IMR-90 (cell line): ENCODE data around the gene ACVRL1. TPM values are rescaled to one million over a fixed set of nuclear protein-coding genes. Genes with fewer than 3 reads are reported as not detected.

Experiments
- ATAC-seq: fragments of 200-7000 bp; cut with Tn5 transposase; 2 replicates; pipeline ENCODE4 v1.9.1; 2020; ENCODE audit warnings: low read depth, mild to moderate bottlenecking, moderate library complexity
- BruUV-seq: library from RNA; stranded (reverse); fragments of 400-500 nt; replicated peaks from 2 replicates; lab custom pipeline; 2021; lab: Mats Ljungman, UMichigan
- CTCF ChIA-PET: fragments of 300-600 bp; formaldehyde crosslinking; extraction: SDS; loops from one replicate; lab custom pipeline; 2021; ENCODE audit warnings: antibody characterized with exemption; lab: Yijun Ruan, JAX
- POLR2A ChIA-PET: fragments of 300-600 bp; sonication (Branson Sonifier 250); formaldehyde crosslinking; loops from one replicate; lab custom pipeline; 2022; ENCODE audit warnings: antibody characterized with exemption; ENCODE audit not compliant: unreplicated experiment; lab: Charles Lee
- DNase-seq: peaks from one replicate; pipeline ENCODE4 v3.0.0; 2013
- H2AFZ ChIP-seq: replicated peaks from 2 replicates; pipeline ENCODE3; 2013; ENCODE audit warnings: low read length, mild to moderate bottlenecking; ENCODE audit not compliant: poor library complexity
- H2AK5ac ChIP-seq: 2 replicates; pipeline ENCODE4 v1.6.1; 2013; ENCODE audit warnings: low read depth, low read length, inconsistent platforms
- H2AK9ac ChIP-seq: replicated peaks from 2 replicates; pipeline ENCODE3; 2013; ENCODE audit warnings: mild to moderate bottlenecking, low read depth, low read length, moderate library complexity; ENCODE audit not compliant: poor library complexity
- H2BK120ac ChIP-seq: 2 replicates; pipeline ENCODE4 v1.6.1; 2013; ENCODE audit warnings: low read depth, low read length, inconsistent platforms
- H2BK15ac ChIP-seq: 3 replicates; pipeline ENCODE4 v1.6.1; 2013; ENCODE audit warnings: low read depth, low read length, inconsistent platforms
- H2BK20ac ChIP-seq: 2 replicates; pipeline ENCODE4 v1.6.1; 2013; ENCODE audit warnings: low read depth, mild to moderate bottlenecking, inconsistent platforms, low read length, moderate library complexity
- H2BK5ac ChIP-seq: 2 replicates; pipeline ENCODE4 v1.6.1; 2013; ENCODE audit warnings: mild to moderate bottlenecking, low read depth, low read length, inconsistent platforms; ENCODE audit not compliant: poor library complexity, severe bottlenecking
- H3K14ac ChIP-seq: replicated peaks from 2 replicates; pipeline ENCODE4 v1.6.1; 2013; ENCODE audit warnings: low read depth, low read length, inconsistent platforms
- H3K18ac ChIP-seq: 2 replicates; pipeline ENCODE4 v1.6.1; 2013; ENCODE audit warnings: low read depth, low read length, control low read depth
- H3K23ac ChIP-seq: 2 replicates; pipeline ENCODE4 v1.6.1; 2013; ENCODE audit warnings: low read depth, low read length, inconsistent platforms
- H3K27ac ChIP-seq: 2 replicates; pipeline ENCODE4 v1.5.1; 2013; ENCODE audit warnings: mild to moderate bottlenecking, control low read depth, low read length; ENCODE audit not compliant: insufficient read depth
- H3K27me3 ChIP-seq: 2 replicates; pipeline ENCODE4 v1.6.1; 2013; ENCODE audit warnings: low read length; ENCODE audit not compliant: control insufficient read depth, insufficient read depth
- H3K36me3 ChIP-seq: 2 replicates; pipeline ENCODE4 v1.6.1; 2013; ENCODE audit warnings: low read length, mixed read lengths; ENCODE audit not compliant: control insufficient read depth, insufficient read depth
- H3K4ac ChIP-seq: 2 replicates; pipeline ENCODE4 v1.6.1; 2013; ENCODE audit warnings: low read depth, low read length, inconsistent platforms
- H3K4me1 ChIP-seq: 2 replicates; pipeline ENCODE4 v1.6.1; 2013; ENCODE audit warnings: low read length, mixed read lengths; ENCODE audit not compliant: control insufficient read depth, insufficient read depth
- H3K4me2 ChIP-seq: 2 replicates; pipeline ENCODE4 v1.6.1; 2013; ENCODE audit warnings: low read depth, mild to moderate bottlenecking, control low read depth, low read length, moderate library complexity
- H3K4me3 ChIP-seq: 2 replicates; pipeline ENCODE4 v1.5.1; 2013; ENCODE audit warnings: low read depth, mild to moderate bottlenecking, control low read depth, low read length, moderate library complexity; ENCODE audit not compliant: insufficient read depth
- H3K56ac ChIP-seq: 2 replicates; pipeline ENCODE4 v1.6.1; 2013; ENCODE audit warnings: low read length, inconsistent platforms; ENCODE audit not compliant: insufficient read depth; ENCODE audit errors: extremely low read depth
- H3K79me1 ChIP-seq, 2 experiments: 2 replicates each; pipeline ENCODE4 v1.6.1; 2013; ENCODE audit warnings: low read length in 2 of 2, inconsistent platforms in 1 of 2, low read depth in 1 of 2
- H3K9ac ChIP-seq: 2 replicates; pipeline ENCODE4 v1.6.1; 2013; ENCODE audit warnings: low read depth, low read length, control low read depth
- H3K9me1 ChIP-seq: 2 replicates; pipeline ENCODE4 v1.6.1; 2013; ENCODE audit warnings: low read length, inconsistent platforms; ENCODE audit not compliant: insufficient read depth
- H3K9me3 ChIP-seq: 2 replicates; pipeline ENCODE4 v1.6.1; 2013; ENCODE audit warnings: low read length; ENCODE audit not compliant: control insufficient read depth, insufficient read depth
- H4K20me1 ChIP-seq: 2 replicates; pipeline ENCODE4 v1.6.1; 2013; ENCODE audit warnings: low read length, inconsistent platforms; ENCODE audit not compliant: insufficient read depth
- H4K5ac ChIP-seq: 2 replicates; pipeline ENCODE4 v1.6.1; 2013; ENCODE audit warnings: mild to moderate bottlenecking, low read depth, low read length, control low read depth
- H4K8ac ChIP-seq, 2 experiments: 2 replicates each; pipeline ENCODE4 v1.6.1; 2013; ENCODE audit warnings: low read depth in 2 of 2, low read length in 2 of 2, control low read depth in 1 of 2, inconsistent platforms in 1 of 2
- H4K91ac ChIP-seq: 2 replicates; pipeline ENCODE4 v1.6.1; 2013; ENCODE audit warnings: low read depth, low read length, inconsistent platforms; ENCODE audit not compliant: insufficient read depth
- BHLHE40 ChIP-seq: fragments of 150-350 bp; IDR thresholded peaks from 2 replicates; pipeline ENCODE4 v1.6.1; 2016; ENCODE audit warnings: mild to moderate bottlenecking, low read depth, low read length
- CHD1 ChIP-seq: IDR thresholded peaks from 2 replicates; pipeline ENCODE4 v1.6.1; 2012; ENCODE audit warnings: low read depth, low read length, improper control_type of control experiment
- ELK1 ChIP-seq: fragments of 150-350 bp; IDR thresholded peaks from 2 replicates; pipeline ENCODE4 v1.6.1; 2016; ENCODE audit warnings: low read depth, mild to moderate bottlenecking, low read length, moderate library complexity, borderline replicate concordance
- FOS ChIP-seq: fragments of 150-350 bp; IDR thresholded peaks from 2 replicates; pipeline ENCODE4 v1.6.1; 2016; ENCODE audit warnings: low read depth, low read length
- MAFK ChIP-seq: IDR thresholded peaks from 2 replicates; pipeline ENCODE4 v1.6.1; 2012; ENCODE audit warnings: low read depth, low read length, improper control_type of control experiment
- MXI1 ChIP-seq: IDR thresholded peaks from 2 replicates; pipeline ENCODE4 v1.6.1; 2012; ENCODE audit warnings: low read depth, mild to moderate bottlenecking, low read length, moderate library complexity, borderline replicate concordance
- POLR2A ChIP-seq: IDR thresholded peaks from 2 replicates; pipeline ENCODE4 v1.6.1; 2012; ENCODE audit warnings: mild to moderate bottlenecking, low read depth, low read length
- RAD21 ChIP-seq: IDR thresholded peaks from 2 replicates; pipeline ENCODE4 v1.6.1; 2012; ENCODE audit warnings: low read length, improper control_type of control experiment
- RFX5 ChIP-seq: IDR thresholded peaks from 2 replicates; pipeline ENCODE4 v1.8.0; 2012; ENCODE audit warnings: low read depth, mild to moderate bottlenecking, low read length, moderate library complexity
- SMC3 ChIP-seq: fragments of 150-350 bp; IDR thresholded peaks from 2 replicates; pipeline ENCODE4 v1.6.1; 2016; ENCODE audit warnings: low read depth, mild to moderate bottlenecking, antibody characterized with exemption, low read length, moderate library complexity
- USF2 ChIP-seq: fragments of 150-350 bp; IDR thresholded peaks from 2 replicates; pipeline ENCODE4 v1.6.1; 2017; ENCODE audit warnings: mild to moderate bottlenecking, antibody characterized with exemption, low read length, low read depth
- WGBS, 2 experiments: methylation state at CpG; one replicate each; pipeline versions ENCODE4 v1.1.5 to v1.1.7; 2013; ENCODE audit warnings: missing lambda C conversion rate in 2 of 2; ENCODE audit not compliant: insufficient read length in 1 of 2; ENCODE audit errors: extremely low coverage in 2 of 2; 5-methylcytosine and 5-hydroxymethylcytosine counted together
- dilution Hi-C: fragments of 300-500 bp; cut with HindIII; formaldehyde crosslinking; loops from one replicate; pipeline ENCODE4 v1.14.3; 2018; ENCODE audit warnings: low sequenced_read_pairs; ENCODE audit not compliant: unreplicated experiment
- in situ Hi-C: fragments of 300-500 bp; cut with MboI; formaldehyde crosslinking; loops from 3 replicates; pipeline ENCODE4 v1.14.3; 2019; ENCODE audit warnings: low sequenced_read_pairs, inconsistent platforms, mixed read lengths
- intact Hi-C: fragments of 100-400 bp; cut with micrococcal nuclease; formaldehyde crosslinking; loops from 2 replicates; pipeline ENCODE4 v1.10.0; 2022
- polyA plus RNA-seq, 3 experiments: library from polyadenylated mRNA; depleted of rRNA; stranded (reverse); fragments of >200 nt; gene quantifications; 2 replicates each; pipeline ENCODE4 v1.2.3, GENCODE V29; 2012; ENCODE audit warnings: low replicate concordance in 1 of 3
- total RNA-seq: library from RNA; depleted of rRNA; stranded (reverse); fragments of >200 nt; gene quantifications from 2 replicates; pipeline ENCODE4 v1.2.3, GENCODE V29; 2012

Gene ACVRL1
- total and polyA plus RNA-seq, 2 of the 4 experiments (the other 2 are of a cell fraction), result 6.4 to 7.5 TPM

GRCh38 chr12:51942501-51943000 is 35.2 kb downstream of the ACVRL1 start:
- H4K8ac ChIP-seq, result no peak overlapping the region
- H4K20me1 ChIP-seq, result no peaks in the 10 kb centered on the region
- POLR2A ChIA-PET, result no interaction called here
- CTCF ChIA-PET, result no interaction called here
- in situ Hi-C loops (no loop called here), intact Hi-C loops (no loop called here), dilution Hi-C loops (no loop called here)
- no peak overlapping the region for H3K14ac ChIP-seq
- no peak overlapping the region for H4K91ac ChIP-seq
- no peak overlapping the region for H3K4me2 ChIP-seq
- BruUV-seq, result no TSS peak
- no peak overlapping the region for H2BK5ac ChIP-seq
- H3K4me3 ChIP-seq, result no peak overlapping the region
- H2AK5ac ChIP-seq, result no peak overlapping the region
- H2BK20ac ChIP-seq, result no peak overlapping the region
- H3K9me1 ChIP-seq, result peaks cover 14% of the 10 kb centered on the region
- no peak overlapping the region for H2BK120ac ChIP-seq
- H2BK15ac ChIP-seq, result no peak overlapping the region
- no peak overlapping the region for H3K56ac ChIP-seq
- no peak overlapping the region for H3K9ac ChIP-seq
- peaks cover 4% of the 10 kb centered on the region; the same call in 1 of the 2 replicates for H3K27me3 ChIP-seq
- no peak for DNase-seq
- no peak for TF ChIP-seq RFX5
- no peak for TF ChIP-seq RAD21
- TF ChIP-seq CHD1, result no peak
- no peak for TF ChIP-seq USF2
- no peak for TF ChIP-seq MAFK
- TF ChIP-seq SMC3, result no peak
- TF ChIP-seq BHLHE40, result no peak
- TF ChIP-seq POLR2A, result no peak
- TF ChIP-seq MXI1, result no peak
- no peak for TF ChIP-seq ELK1
- TF ChIP-seq FOS, result no peak
- no peak overlapping the region for H3K23ac ChIP-seq
- no peak for ATAC-seq
- 80% methylated on average over 1 of the region's 6 CpGs; no CpG with 5 or more reads in 1 of the 2 experiments for WGBS, 2 experiments
- no peak overlapping the region for H3K27ac ChIP-seq
- no peaks in the 10 kb centered on the region for H3K79me1 ChIP-seq
- H3K4me1 ChIP-seq, result peaks cover 8% of the 10 kb centered on the region; the same call in 1 of the 2 replicates
- H3K36me3 ChIP-seq, result no peaks in the 10 kb centered on the region
- peaks cover 10% of the 10 kb centered on the region for H3K9me3 ChIP-seq
- no peak overlapping the region for H3K4ac ChIP-seq
- H2AFZ ChIP-seq, result no peak overlapping the region
- H2AK9ac ChIP-seq, result no peak overlapping the region
- no peak overlapping the region for H3K18ac ChIP-seq
- no peak overlapping the region for H4K5ac ChIP-seq
